HUDEP-2 (cell line): ENCODE measurements around the gene ANKH.

Experiments
- DNase-seq, 76 experiments: peaks; one replicate each; lab custom pipeline; 2025; ENCODE audit not compliant: unreplicated experiment in 76 of 76; lab: John Stamatoyannopoulos, UW

The ANKH gene

DNA sequence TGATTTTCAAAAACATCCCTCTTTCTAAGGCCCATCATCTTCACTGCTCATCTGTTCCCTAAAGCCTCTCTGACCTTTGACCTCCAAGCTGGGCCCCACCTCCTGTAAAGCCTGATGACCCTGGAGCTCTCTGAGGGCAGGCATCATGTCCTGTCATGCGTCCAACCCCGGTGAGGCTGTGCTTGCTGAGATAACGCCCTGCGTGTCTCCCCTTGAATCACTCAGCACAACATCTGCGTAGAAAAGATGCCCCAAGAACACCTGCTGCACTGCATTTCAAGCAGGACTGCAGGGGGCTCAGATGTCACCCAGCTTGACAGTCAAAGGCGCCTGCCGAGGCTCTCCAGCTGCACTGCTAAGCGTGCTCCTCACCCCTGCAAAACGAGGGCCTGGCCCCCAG, 129.1 kb downstream of the ANKH start:
- no peak for DNase-seq

DNA sequence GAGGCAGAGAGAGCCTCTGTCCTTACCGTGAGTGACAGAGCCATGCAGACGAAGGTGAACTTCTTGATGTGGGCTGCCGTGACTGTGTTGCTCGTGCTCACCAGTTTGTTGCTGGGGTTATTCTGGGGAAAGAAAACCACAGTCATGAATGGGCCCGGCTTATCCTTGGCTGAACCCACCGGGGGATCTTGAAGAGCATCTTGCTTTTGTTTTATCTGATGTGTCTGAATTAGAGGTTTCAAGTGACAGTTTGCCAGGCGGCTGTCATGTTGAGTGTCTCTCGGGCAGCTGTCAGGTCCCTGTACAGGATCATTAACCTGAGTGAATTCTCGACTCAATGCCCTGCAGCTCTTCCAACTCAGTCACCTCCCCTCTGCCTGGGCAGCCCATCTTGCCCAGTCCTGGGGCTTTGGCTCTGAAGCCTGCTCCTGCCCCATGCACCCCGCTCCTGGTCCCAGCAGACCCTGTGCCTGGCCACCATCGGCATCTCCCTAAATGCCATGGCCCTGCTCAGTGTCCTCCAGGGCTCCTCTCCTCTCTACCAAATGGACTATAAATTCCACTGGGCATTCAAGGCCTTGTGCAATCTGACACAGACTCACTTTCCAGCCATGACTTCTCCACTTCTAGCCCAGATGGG, 129.7 kb downstream of the ANKH start:
- DNase-seq, result no peak

DNA sequence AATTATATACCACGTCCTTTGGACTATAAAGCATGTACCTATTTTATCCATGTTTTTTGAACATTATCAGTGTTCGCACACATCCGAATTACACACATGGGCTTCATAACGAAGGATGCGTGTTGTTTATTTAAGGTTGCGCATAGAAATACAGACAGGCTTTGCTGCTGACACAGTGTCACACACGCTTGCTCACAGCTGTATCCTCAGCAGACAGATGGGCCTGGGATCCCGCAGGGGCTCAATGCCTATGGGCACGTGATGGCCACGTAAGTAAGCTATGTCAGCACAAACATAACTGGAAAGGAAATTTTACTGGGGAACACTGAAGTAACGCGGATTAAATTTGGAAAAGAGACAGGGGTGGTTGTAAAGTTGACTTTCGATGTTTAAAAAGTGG, 130.4 kb downstream of the ANKH start:
- DNase-seq, result no peak

DNA sequence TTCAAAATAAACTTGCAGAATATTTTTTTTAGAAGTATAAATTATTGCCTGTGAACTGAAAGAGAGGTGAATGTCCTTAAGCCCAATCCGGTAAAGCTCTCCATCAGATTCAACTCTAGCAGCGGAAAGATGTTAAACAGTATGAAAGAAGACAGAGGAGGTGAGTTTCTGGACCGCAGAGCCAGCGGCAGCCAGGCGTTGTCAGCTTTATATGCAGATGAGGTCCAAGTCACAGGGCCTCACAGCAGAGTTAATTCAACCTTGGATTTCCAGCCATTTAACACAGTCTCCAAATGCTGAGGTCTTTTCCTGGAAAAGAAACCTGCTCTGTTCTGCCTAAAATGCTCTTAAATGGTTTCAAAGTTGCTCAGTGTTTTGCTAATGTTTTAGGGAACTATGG, 131.6 kb downstream of the ANKH start:
- DNase-seq, result no peak

DNA sequence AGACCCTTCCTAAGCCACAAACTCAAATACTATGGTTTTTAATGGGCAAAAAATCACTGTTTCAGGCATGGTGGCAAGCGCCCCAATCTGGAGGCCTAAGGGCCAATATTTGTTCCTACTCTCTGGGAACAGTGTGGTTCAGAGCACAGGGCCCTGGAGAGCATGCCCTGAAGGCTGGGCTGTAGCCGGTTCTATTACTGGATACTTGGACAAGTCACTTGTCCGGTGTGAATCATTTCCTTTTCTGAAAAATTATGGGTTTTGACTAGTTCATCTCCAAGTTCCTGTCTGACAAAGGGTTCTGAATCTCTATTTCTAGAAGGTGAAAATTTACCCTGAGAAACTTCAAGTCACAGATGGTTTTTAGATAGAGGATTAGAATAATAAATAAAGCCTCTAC, 132.0 kb downstream of the ANKH start:
- DNase-seq, result no peak

DNA sequence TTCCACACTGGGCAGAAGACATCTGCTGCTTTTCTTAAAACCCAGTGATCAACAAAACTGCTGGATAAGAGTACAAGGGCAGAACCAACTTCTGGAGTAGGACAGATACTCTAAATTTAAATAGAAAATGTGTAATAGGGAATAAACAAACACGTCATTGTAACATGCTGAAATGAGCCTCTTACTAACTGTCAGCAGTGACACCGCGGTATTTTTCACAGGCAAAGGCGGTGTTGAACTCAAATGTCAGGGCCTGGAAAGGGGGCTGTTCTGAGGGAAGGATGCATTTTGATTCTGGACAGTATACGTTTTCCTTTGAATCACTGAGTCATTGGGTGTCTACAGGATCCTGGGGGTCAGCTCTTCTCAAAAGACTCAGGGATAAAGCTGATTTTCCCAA, 133.5 kb downstream of the ANKH start:
- DNase-seq, result no peak

DNA sequence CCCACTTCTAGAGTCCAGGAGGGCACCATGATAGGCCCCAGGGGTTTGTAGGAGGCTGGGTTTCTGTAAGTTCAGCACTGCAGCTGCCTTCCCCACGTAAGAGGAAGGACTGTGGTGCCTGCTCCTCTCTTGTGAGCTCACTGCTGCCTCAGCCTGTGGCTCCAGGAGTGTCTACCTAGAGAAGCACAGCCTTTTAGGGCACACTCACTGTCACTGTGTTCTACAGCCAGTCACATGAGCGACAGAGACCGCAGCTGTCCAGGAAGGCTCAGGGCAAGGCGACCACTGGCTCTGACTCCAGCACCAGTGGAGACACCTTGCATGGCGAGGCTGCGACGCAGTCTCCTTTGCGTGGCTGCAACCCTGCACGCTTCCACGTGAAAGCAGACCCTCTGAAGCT, 134.3 kb downstream of the ANKH start:
- DNase-seq, result no peak

DNA sequence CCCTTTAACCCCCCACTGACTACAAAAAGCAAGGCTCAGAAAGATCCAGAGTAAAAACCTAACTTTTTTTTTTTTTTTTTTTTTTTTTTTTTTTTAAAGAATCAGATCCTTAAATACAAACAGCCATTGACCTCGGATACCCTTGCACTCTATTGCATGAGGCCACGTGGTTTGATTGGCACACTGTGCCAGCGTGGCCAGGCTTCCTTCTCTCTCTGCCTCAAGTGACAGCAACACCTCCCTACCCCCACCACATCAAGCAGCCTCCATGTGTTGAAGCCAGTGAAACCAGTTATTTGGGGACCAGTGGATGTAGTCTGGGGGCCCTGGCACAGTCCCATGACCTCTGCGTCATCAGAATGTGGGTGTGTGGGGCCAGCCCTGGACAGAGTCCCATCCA, 135.6 kb downstream of the ANKH start:
- DNase-seq, result no peak

DNA sequence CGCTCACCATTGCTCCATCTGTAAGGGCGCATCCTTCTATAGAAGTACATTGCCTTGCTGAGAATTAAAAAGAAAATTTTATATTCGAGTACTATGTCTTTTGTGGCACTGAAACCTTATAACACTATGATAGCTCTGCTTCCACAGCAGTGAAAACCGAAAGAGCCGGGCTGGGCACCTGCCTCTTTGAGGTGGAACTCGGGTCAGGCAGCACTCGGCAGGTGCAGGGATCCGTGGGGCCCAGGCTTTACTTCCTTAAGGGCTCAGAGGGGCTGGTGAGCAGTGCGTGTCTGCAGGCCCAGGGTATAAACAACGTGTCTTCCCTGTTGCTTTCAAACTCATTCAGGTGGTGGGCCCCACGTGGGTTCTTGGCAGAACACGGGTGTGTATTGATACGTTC, 137.2 kb downstream of the ANKH start:
- no peak for DNase-seq

DNA sequence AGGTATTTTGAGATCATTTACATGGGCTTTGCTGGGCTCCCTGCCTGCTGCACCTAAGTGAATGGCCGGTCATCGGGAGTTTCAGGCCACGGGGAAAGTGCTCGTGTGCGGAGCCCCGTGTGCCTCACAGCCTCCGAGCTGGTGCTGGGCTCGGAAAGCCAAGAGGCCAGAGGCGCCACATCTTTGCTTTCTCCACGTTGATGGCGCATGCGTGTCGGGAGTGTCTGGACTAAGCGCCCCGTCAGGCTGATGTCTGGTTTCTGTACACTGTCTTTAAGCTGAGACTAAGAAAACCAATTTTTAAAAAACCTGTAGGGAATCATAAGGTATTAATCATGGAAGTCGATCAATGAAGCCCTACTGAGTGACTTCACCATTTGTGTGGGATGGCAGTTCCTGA, 137.9 kb downstream of the ANKH start:
- DNase-seq, result no peak

DNA sequence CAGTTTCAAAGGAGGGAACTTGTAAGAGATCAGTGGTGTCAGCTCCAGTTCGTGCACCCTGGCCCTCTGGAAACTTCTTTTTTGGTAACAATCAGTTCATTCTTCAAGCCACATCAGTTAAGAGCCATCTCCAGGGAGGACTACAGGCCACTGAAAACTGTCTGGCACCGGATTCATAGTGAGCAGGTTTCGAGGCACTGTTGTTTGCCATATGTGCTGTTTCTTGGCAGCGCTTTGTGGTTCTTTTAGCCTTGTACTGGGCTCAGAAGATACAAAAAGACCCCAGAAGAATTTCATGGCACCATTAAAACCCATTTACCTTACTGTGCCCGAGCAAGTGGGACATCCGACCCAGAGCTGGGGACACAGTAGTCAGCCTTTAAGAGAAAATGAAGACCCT, 138.6 kb downstream of the ANKH start:
- no peak for DNase-seq

DNA sequence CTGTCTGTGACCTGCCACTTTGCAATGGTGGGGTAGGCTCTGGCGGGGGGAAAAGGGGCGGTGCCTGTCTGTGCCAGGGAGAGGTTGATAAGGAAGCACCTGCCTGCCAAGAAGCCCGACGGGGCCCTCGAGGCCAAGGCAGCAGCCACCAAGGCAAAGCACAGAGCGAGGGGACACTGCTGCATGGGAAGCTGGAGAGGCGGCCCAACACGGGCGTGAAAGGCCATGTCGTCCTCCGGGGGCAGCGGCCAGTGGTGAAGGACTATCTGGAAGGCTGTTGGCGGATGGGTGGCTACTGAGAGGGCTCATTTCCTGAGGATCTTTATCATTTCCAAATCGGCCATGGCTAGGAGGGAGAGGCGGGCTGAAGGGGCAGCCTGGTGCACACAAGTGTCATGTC, 140.7 kb downstream of the ANKH start:
- no peak for DNase-seq

DNA sequence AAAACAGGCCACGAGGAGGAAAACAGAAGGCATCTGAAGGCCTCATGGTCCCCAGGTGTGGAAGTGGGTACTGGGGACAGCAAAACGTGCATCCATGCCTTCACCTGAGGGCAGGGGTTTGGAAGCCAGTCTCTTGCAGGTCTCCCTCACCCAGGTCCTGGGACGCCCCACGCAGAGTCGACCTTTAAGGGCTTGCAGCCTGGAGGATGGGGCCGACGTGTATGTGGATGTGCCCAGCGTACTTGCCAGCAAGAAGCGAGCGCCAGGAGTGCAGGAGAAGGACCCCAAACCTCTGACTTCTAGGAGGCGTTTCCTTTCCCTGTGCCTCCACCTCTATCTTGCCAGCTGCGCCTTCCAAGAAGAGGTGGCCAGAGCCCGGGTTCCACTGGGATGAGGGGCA, 141.1 kb downstream of the ANKH start:
- DNase-seq, result no peak

DNA sequence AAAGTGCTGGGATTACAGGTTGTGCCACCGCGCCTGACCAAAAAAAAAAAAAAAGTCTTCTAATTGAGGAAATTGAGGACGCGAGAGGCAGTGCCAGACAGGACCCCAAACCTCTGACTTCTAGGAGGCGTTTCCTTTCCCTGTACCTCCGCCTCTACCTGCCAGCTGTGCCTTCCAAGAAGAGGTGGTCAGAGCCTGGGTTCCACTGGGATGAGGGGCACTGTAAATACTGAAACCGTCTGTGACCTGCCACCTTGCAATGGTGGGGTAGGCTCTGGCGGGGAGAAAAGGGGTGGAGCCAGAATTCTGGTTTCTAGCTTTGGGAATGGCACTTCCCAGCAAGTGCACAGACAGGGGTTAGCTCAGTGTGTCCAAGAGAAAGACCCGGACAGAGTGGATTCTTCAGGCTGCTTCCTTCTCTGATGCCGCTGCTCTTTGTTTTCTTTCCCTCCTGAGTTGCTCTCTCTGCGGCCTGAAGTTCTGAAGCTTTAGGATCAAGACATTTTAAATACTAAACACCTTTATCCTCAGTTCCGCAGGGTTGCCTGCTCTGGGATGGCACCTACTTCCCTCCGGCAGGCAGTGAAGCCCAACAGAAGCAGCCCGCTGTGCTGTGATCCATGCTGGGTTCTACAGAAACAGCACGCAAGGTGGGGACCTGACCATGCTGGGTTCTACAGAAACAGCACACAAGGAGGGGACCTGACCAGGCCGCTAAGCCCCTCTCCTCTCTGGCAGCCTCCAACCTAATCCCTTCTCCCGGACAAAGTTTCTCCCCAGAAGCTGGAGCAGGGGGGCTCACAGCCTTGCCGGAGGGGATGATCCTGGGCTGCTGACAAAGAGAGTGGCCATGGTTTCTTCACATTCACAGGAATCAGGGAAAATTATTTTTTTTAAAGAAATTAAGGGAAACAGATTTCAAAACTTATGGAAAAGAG, 141.9 kb downstream of the ANKH start:
- DNase-seq, result no peak

DNA sequence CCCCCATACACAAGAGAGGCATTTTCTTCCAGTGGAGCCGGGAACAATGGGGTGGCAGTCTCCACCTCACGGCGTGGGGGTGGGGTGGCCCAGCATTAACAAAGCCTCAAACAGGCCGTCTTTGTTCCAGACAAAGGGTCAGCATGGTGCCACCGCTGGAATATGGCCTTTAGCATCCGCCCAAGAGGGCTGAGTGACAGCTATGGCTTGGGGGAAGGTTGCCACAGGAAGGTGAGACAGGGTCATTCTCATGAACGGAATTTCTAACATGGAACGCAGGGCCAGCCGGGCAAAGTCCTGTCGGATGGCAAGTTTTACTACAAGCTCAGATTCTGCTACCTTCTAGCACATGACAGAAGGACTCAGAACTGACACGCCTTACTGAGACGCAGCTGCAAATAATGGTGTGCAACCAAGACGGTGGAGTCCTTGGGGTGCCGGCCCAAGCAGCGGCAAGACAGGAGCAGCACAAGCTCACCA, 143.1 kb downstream of the ANKH start:
- DNase-seq, result no peak

DNA sequence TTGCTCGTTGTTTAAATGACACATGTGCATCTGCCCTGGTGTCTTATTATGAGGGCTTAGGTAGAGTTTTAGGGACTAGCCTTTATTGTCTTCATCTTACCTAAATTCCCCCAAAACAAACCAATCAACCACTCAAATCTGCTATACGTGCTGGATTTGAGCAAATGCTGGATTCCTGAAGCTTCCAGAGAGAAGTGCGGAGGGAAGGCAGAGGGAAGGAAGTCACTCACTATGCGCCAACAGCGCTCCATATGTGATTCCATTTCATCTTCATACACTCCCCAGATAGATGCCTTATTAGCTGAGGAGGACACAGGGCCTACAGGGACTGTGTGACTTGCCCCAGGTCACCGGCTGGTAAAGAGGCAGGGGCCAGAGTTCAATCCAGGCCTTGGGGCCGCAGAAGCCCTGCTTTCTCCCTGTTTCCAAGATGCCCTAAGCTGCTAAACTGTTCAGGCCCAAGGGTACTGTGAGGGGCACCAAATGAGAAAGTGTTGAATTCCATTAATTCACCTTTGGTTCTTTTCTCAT, 143.6 kb downstream of the ANKH start:
- DNase-seq, result no peak

DNA sequence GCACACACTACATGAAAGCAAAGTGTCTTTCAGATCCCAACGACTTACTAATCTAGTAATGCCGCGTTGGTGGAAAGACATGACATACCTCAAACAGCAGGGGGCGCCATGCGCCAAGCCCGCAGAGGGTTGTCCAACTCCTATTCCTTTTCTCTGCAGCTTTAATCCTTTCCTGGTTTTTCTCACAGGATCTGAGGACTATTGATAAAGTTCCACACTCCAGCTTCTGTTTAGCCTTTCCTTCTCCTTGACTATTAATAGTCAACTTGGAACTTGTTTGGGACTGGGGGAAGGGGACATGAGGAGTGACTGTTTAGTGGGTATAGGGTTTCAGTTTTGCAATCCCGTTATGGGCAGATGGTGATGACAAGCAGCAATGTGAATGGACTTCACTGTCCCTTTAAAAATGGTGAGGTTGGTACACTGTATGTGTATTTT, 144.1 kb downstream of the ANKH start:
- peak in 59 of 76 experiments; percentile 2 to 67 (median 35) for DNase-seq

DNA sequence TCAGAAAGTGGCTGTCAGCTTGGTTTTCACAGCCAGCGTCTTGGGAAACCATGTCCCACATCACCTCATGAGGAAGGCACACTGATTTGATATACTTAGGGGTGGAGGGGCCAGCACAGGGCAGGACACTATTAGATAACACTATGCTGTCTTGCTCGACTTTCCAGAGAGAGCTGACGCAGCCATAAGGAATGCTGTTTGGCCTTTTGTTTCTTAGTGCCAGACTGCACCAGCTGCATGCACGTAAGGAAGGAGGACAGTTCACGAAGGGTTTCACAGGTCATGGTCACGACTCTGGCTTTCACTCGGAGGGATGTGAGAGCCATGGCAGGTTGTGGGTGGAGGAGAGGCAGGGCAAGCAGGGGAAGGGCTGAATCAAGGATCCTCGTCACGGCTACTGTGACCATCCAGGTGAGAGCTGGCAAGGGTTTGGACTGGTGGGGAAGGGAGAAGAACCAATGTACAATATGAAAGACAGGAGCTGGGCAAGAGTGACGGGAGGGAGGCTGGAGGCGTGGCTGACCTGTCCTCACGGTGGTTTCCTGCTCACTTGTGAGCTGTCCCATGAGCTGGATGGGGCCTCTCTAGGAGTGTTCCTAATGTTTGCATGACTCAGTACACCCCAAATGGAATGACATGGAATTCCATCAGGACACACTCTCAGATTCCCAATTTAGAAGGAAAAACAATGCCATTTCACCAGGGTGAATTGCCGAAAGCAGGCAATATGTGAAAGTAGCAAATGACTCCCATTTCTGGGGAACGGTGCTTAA, 145.3 kb downstream of the ANKH start:
- DNase-seq, result no peak

DNA sequence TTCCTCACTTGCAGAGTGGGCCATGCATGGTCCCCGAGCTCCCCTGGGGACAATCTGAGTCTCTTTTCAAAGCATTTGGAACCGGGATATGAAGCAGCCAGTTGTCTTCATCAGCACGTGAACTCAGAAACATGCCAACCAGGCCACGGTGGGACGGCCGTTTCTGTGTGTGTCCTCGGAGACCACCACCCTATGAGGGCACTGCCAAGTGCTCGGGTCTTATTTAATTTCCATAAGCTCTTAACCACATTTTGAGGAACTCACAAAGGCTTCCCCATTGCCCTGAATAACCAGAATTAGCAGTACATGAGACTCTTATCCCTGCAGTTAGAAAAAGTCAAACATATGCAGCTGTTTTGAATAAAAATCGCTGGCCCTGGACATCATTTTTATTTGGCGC, 146.9 kb downstream of the ANKH start:
- DNase-seq, result no peak

DNA sequence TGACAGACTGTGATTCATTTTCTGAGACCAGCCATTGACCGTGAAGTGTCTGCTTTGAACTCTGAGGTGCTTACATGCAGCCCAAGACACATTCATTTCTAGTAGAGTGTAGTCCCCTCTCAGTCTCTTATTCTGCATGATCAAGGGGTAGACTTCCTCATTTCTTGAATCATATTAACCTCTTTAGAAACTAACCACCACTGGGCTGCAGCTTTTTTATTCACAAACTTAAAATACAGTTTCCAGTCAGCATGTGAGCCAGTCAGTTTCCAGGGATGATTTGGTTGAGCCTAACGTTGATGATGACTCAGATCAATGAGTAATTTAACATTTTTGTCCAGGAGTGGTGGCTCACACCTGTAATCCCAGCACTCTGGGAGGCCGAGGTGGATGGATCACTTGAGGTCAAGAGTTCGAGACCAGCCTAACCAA, 147.9 kb downstream of the ANKH start:
- no peak for DNase-seq

DNA sequence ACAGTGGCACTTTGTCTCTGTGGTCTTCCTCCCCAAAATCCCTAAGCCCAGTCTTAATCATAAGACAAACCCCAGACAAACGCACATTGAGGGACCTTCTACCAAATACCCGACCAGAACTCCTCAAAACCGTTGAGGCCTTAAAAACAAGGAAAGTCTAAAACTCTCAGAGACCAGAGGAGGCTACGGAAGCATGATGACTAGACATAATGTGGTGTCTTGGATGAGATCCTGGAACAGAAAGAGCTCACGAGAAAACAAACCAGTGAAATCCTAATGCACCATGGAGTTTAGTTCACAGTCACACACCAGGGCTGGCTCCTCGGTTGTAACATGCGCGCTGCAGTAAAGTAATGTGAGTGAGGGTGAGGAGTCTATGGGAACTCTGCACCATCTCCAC, 148.7 kb downstream of the ANKH start:
- DNase-seq, result no peak
